HG02970 (cell line): ENCODE results near the gene PARVG.

Source experiments
- ATAC-seq: cut with Tn5 transposase; IDR thresholded peaks from one replicate; pipeline ENCODE4 v1.9.1; 2021; ENCODE audit warnings: mild to moderate bottlenecking, moderate library complexity, moderate number of reproducible peaks; ENCODE audit not compliant: unreplicated experiment, low FRiP score

The PARVG gene, protein sequence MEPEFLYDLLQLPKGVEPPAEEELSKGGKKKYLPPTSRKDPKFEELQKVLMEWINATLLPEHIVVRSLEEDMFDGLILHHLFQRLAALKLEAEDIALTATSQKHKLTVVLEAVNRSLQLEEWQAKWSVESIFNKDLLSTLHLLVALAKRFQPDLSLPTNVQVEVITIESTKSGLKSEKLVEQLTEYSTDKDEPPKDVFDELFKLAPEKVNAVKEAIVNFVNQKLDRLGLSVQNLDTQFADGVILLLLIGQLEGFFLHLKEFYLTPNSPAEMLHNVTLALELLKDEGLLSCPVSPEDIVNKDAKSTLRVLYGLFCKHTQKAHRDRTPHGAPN

GRCh38 chr22:44180706-44181032 lies at the start of gene PARVG:
TSS of gene PARVG (plus strand) at chr22:44180925. CDS start at chr22:44183330, 2,405 bp downstream.
- no peak for ATAC-seq

DNA sequence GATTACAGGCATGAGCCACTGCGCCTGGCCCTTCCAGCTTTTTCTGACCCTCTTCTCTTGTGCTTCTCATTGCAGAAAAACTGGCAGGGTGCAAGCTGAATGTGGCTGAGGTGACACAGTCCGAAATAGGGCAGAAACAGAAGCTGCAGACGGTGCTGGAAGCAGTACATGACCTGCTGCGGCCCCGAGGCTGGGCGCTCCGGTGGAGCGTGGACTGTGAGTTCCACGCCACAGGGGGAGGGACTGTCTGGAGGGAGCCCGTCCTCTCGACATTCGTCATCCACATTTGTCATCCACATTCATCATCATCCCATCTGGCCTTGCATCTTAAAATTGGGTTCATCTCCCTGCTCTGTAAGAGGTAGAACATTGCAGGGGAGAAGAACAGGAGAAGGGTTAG lies 49.3 kb upstream of the PARVG start:
- ATAC-seq: no peak

DNA sequence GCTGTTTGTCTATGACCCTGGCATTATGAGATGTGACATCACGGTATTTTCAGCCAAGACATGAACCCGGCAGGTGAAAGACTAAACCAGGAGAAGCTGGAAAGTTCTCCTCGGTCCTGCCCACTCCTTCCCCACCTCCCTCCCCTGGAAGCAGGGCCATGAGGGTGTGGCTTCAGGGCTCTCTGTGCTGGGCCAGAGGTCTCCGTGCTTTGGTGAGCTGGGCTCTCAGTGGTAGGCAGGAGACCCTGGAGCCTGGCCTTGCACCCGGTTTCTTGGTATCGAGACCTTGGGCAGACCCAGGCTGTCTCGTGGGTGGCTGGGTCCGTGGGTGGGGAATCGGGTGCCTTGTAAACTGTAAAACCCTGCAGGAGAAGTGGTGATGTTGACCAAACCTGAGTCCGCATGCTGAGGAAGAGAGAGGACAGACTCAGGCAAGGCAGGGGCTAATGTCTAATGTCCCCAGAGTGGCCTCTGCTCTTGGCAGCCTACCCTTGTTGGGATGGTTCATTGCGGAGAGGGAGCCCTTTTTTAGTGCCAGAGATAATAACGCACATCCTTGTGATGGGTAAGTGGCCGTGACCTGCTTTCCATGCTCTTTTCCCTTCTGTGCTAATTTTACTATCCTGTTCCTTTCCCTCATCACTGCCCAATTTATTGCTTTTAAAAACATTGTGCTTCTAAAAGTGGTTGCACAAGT lies 48.6 kb upstream of the PARVG start:
- no peak for ATAC-seq

GRCh38 chr22:44132724-44133123 lies 48.0 kb upstream of the PARVG start:
- no peak for ATAC-seq

DNA sequence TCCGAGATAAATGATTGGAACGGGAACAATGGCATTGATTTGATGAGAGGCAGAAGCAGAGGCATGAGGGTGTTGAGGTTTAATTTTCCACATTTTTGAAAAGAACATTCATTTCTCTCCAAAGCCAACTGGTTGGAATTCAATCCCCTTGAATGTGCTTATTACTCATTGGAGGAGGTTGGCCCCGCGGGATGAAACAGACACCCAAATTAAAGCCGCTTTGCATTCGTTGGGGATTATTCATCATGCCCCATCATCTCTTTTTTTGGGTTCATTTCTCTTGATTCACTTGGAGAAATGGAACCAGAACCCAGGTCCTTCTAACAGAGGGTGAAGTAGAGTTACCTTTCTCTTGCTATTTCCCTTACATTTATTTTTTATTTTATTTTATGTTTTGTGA lies 47.6 kb upstream of the PARVG start:
- ATAC-seq: no peak

DNA sequence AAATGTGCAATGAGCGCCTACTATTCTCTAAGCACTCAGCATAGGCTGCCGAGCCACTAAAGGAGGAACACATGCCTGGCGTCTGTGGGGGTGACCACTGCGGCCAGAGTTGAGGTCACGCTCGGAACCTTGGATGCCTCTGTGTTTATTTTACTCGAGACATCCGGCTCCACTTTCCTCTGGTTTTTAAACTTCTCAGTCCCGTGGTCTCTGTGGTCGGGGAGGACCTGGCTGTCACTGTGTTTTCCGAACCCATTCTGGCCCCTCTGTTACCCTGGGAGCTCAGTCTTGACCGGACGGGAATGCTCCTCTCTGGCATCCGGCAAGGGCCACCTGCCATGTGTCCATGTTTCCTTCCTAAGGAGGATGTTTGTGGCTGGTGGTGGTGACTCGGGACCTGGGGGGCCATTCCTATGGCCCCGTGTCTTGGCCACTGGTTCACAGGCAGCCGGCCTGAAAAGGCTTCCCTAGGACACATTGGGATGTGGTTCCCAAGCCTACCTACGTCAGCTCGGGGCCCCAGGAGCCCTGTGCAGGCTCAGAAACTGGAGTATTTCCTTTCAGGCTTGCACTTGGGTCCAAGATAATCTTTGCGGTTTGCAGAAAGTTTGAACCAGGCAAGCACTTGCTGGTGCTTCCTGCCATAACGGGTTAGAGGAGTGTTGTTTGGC lies 46.7 kb upstream of the PARVG start:
- no peak for ATAC-seq

- ATAC-seq: no peak
Observed at GRCh38 chr22:44136112-44136511, 44.6 kb upstream of the PARVG start.

- ATAC-seq: no peak
Observed at GRCh38 chr22:44136786-44137185, 43.9 kb upstream of the PARVG start.

GRCh38 chr22:44137415-44137814 lies 43.3 kb upstream of the PARVG start:
- no peak for ATAC-seq

DNA sequence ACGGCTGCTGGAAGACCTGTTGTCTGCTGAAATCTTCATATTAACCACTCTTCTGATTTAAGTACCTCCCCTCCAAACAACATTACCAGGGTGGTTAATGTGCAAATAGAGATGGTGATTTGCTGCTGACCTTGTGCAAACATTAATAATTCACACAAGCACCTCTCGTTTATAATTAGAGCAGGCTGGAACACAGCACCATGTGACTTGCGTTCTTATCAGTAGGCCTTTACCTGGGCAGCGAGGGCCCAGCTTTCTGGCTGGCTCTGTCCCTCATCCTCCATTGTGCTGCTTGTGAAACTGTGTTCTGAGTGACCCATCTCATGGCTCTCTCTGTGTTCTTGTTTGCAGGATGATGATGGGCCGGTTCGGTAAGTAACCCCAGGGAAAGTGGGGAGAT lies 41.0 kb upstream of the PARVG start:
- no peak for ATAC-seq

GRCh38 chr22:44142421-44143104 lies 38.2 kb upstream of the PARVG start:
- no peak for ATAC-seq

DNA sequence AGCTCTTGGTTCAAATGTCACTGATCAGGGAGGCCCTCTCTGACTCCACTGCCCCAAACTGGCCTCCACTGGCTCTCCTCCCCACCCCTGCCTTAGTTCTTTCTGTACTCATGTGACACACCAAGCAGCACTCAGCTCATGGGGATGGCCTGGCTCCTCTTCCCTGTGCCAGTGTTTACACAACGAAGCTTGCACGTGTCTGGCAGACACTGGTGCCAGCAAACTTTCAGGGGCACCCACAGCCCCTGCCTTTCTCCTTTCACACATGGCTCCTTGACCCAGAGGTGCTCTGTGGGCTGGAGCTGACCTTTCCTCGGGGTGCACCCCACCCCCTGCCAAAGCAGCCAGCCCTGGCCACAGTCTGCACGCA lies 37.6 kb upstream of the PARVG start:
- ATAC-seq: no peak

- no peak for ATAC-seq
Observed at GRCh38 chr22:44143579-44143978, 37.1 kb upstream of the PARVG start.

DNA sequence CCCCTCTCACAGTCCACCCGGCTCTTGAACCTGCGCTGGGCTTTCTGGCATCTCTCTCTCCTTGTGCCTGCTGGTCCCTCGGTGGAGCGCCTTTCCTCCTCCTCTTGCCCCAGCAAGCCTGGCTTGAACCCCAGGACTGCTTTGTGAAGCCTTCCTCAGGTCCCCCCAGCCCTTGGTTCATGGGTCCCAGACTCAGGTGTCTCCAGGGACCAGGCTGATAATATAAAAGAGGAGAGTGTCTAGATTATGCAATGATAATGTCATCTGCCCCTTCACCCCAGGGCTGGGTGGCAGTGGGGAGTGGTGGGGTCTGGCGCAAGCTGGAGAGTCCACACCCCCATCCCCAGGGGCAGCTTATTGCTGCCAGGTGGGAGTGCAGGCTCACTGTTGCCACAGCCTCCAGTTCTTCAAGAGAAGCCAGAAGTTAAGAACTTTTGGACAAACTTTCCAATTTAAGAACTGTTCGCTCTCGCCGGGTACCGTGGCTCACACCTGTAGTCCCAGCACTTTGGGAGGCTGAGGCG lies 36.6 kb upstream of the PARVG start:
- ATAC-seq: no peak

GRCh38 chr22:44145544-44145943 lies 35.2 kb upstream of the PARVG start:
- ATAC-seq: no peak

DNA sequence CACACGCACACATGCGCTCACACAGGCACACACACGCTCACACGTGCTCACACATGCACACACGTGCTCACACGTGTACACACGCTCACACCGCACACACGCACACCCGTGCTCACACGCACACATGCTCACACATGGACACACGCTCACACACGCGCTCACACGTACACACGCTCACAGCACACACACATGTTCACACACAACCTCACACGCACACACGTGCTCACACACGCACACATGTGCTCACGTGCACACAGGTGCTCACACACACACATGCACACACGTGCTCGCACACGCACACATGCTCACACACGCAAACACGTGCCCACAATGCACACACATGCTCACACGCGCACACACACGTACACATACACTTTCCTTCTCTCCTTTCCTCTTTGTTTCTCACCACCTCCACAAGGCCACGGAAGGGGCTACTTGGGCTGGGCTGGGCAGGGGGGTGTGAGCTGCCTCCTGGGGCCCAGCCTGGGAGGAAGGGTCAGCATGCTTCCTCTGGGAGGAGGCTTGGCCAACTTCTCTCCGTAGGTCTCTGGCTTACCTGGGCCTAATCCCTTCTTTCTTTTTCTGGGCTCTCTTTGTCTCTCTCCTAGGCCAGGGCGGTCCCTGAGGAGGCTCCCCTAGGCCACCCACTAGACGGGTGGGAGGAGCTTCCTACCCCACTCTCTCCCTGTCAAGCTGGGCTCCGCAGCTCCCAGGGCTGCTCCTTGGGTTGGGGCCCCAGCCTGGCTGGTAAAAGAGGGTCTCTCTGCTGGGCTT lies 34.5 kb upstream of the PARVG start:
- ATAC-seq: no peak

DNA sequence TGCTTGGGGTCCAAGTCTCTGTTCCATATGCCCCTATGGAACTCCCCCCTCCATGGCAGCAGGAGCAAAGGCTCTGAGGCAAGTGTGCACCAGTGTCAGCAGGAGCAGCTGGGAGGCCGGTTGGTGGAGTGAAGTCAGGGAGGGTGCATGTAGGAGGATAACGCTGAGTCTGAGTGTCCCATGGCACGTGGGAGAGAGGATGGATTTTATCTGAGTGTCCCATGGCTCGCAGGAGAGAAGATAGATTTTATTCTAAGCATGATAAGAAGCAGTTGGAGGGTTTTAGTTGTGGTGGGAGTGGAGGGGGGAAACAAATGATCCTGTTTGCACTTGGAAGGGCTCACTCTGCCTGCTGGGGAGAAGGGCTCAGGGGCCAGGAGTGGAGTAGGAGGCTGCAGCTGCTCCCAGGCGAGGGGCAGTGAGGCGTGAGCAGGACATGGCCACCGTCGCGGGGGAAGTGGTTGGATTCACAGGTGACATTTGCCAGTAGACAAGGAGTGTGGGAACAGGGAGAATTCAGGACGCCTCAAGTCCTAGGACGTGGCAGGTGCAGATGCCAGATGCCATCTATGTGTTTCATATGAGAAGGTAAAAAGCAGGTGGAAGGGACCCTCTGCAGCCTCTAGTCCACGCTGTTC lies 33.6 kb upstream of the PARVG start:
- no peak for ATAC-seq

- no peak for ATAC-seq
Observed at GRCh38 chr22:44147821-44148574, 32.7 kb upstream of the PARVG start.

DNA sequence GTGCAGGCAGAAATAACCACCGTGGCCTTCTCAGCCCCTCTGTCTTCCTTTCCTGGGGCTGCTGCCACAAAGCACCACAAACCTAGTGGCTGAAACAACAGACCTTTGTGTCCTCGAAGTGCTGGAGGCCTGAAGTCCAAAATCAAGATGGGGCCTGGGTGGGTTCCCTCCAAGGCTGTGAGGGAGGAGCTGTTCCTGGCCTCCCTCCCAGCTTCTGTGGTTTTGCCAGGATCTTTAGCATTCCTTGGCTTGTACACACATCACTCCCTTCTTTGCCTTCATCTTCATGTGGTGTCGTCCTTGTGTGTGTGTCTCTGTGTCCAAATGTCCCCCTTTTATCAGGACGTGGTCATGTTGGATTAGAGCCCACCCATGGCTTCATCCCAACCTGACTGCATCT lies 29.0 kb upstream of the PARVG start:
- no peak for ATAC-seq
